Hematopoietic multipotent progenitor cell treated with erythropoietin and hydrocortisone succinate and interleukin-3 and kit ligand, for 6 days (in vitro differentiated cells): Measurements from ENCODE around the gene PTK6.

ENCODE experiments used
- DNase-seq: peaks from one replicate; pipeline ENCODE4 v3.0.0-alpha.2; 2015

PTK6 gene

DNA sequence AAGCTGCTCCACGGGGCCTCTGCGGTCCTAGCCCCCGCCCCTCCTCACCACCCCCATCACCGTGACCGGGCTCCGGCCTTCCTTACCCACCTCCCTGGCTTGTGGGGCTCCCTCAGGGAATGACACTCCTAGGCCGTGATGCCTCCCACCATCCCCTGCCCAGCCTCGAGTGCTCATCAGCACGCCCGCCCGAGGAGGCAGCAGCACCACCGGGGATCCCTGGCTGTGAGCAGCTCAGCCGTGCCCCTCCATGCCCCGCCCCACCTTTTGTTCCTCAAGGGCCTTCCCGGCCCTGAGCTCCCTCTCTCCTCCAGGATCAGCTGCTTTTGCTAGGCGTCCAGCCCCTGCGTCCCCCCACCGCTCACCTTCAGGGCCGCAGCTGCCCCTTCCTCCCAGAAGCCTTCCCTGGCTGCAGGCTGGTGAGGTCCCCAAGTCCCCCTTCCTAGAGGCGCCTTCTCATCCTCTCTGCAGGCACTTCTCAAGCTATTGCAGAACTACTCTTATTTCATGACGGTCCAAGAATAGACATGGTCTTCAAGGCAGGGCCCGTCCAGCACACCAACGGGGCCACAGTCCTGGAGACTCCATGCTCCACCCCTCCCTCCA lies 19.8 kb upstream of the PTK6 start:
- no peak for DNase-seq

DNA sequence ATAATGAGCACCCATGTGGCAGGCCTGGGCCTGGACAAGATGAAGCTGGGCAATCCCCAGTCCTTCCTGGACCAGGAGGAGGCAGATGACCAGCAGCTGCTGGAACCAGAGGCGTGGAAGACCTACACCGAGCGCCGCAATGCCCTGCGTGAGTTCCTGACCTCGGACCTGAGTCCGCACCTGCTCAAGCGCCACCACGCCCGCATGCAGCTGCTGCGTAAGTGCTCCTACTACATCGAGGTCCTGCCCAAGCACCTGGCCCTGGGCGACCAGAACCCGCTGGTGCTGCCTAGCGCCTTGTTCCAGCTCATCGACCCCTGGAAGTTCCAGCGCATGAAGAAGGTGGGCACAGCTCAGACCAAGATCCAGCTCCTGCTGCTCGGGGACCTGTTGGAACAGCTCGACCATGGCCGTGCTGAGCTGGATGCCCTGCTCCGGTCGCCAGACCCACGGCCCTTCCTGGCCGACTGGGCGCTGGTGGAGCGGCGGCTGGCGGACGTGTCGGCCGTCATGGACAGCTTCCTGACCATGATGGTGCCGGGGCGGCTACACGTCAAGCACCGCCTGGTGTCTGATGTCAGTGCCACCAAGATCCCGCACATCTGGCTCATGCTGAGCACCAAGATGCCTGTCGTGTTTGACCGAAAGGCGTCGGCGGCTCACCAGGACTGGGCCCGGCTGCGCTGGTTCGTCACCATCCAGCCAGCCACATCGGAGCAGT lies 18.6 kb upstream of the PTK6 start:
- no peak for DNase-seq

DNA sequence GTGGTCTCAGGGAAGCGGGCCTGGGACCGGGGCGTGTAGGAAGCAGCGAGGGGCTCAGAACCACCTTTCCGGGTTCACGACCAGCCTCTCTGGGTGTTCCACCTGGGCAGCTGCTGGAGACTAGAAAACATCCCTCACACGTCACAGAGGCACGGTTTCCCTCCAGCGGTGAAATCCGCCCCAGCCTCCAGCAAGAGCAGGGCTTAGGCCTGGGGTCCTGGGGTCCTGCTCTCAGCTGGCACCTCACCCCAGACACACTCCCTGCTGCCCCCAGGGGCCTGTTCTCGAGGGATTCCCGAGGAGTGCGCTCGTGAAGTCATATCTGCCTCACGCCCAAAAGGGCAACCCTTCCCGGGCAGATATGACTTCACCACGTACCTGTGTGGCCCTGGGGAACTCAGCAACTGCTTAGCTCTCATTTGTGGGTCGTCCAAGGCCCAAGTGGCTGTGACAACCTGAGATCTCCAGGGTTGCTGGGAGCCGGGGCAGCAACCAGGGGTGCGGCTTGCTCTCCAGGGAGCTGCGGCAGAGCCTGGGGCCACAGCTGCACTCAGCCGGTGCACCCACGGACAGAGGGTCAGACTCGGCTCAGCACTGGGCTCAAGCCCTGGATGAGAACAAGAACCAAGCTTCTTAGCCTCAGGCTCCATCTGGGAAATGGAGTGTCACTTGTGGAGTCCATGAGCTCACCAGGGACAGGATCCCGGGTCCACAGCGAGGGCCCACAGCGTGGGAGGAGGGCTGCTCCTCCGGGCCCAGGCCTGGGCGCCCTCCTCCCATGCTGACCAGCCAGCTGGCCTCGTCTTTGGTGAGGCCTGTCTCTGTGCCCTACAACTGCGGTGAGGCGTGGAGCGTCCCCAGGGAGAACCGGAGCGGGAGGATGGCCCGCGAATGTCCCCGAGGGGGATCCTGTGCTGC lies 17.4 kb upstream of the PTK6 start:
- DNase-seq = no peak

DNA sequence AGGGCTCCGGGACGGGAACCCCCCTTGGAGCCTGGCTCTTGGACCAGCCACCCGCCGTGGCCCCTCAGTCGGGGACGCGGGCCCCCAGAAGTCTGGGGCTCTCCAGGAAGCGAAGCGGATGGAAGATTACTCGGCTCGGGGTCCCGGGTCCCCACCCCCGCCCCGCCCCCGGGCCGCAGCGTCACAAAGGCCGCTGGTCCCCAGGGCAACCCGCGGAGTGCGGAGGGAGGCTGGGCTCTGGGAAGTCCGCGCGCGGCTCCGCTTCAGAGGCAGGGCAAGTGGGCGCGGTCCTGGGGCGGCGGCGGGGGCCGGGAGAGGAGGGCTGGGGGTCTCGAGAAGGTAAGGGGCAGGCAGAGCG lies 16.7 kb upstream of the PTK6 start, which contains the start of gene FNDC11:
Gene FNDC11 (plus strand): TSS at position 227 of the 358 bp plus-strand sequence. CDS start 1,505 bp downstream, outside the sequence.
- DNase-seq = peak; percentile 55

DNA sequence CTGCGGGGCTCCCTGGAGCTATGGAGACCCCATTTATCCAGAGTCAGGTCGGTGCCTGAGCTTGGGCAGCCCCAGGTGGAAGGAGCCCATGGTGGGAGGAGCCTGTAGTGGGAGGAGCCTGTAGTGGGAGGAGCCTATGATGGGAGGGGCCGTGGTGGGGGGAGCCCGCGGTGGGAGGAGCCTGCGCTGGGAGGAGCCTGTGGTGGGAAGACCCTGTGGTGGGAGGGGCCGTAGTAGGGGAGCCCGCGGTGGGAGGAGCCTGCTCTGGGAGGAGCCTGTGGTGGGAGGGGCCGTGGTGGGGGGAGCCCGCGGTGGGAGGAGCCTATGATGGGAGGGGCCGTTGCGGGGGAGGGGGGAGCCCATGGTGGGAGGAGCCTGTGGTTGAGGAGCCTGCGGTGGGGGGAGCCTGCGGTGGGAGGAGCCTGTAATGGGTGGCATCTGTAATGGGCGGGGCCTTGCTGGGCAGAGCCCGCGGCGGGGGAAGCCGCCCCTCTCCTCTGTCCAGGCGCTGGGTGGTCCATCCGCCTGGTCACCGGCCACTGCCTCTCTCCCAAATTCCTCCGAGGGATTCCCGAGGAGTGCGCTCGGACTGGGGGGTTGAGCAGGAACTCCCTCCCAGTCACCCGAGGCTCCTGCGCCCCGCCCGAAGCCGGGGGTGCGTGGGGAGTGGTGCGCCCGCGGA lies 16.2 kb upstream of the PTK6 start:
- peak; percentile 90 for DNase-seq

DNA sequence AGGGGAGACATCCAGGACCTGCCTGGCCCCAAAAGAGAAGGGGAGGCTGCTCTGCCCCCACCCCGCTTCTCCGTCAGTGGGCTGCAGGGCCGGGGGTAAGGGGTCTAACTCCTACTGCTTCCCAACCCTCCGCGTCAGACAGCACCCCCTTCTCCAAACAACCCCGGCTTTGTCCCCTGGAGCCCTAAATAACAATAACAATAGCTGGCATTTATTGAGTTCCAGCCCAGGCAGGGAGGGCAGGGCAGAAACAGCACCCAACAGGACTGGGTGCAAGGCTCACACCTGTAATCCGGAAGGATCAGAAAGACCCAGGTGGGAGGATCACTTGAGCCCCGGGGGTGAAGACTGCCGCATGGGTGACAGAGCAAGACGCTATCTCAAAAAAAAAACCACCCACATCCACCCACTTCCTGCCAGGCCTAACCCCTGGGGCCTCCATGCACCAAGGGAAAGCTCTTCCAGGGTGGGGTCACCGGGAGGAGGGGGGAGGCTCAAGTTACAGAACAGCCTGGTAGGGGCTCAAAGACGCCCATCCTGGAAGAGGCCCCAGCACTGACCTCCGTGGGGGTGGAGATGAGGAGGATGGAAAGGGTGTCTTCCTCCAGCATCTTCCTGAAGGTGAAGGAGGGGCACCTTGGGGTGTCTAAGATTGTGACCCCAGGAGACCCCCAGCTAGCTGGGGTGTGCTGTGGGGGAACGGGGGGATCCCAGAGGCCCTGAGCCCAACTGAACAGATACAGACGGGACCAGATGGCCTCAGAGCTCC lies 15.5 kb upstream of the PTK6 start:
- peak; percentile 85 for DNase-seq

DNA sequence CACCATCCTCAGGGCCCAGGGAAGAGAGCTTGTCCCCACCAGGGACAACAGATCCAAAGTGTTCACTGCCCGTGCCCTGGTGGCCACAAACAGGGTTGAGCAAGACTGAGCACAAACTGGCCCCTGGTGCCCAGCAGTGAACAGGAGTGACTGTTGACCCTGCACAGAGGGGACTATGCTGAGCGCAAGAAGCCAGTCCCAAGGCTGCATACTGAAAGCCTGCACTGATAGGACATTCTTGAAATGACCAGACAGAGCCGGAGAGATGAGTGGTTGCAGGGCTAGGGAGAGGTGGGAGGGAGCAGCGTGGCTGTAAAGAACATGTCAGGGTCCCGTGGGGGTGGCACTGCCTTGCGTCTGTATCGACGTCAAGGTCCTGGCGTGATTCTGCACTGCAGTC lies 13.9 kb upstream of the PTK6 start:
- no peak for DNase-seq

DNA sequence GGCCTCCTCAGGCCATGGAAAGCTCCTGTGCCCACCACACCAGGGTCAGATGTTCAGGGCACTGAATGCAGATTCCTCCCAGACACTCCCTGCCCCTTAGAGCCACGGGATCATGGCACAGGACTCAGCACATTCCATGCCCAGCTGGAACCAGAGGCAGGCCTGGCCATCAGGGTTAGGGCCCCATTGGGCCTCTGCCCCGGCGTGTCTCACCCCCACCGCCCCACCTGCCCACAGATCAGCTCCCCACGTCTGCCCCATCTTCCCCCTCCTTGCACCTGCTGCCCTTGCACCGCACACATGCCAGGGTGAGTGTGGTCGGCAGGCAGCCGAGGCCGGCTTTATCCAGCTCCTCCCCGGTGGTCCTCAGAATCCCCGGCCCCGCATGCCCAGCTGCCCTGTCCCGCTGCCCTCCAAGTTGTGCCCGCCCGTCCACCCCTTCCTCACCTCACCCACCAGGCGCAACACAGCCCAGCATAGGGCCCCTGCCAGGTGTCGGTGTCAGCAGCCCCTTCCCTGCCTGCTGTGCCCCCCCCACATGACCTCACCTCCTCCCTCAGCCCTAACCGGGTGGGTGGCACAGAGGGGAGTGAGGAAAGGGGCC lies 12.6 kb upstream of the PTK6 start:
- no peak for DNase-seq

DNA sequence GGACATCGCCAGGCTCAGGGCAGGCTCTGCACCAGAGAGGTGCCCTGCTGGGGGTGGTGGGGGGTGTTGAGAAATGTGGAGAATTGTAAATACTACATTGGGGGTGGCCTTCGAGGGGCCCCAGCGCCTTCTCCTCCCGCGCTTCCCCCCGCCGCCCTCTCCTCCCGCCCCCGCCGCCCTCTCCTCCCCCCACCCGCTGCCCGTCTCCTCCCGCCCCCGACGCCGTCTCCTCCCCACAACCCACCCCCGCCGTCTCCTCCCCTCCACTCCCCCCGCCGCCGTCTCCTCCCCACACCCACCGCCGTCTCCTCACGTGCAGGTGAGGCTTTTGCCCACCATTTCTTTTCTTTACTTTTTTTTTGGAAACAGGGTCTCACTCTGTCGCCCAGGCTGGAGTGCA lies 11.8 kb upstream of the PTK6 start:
- DNase-seq = no peak

DNA sequence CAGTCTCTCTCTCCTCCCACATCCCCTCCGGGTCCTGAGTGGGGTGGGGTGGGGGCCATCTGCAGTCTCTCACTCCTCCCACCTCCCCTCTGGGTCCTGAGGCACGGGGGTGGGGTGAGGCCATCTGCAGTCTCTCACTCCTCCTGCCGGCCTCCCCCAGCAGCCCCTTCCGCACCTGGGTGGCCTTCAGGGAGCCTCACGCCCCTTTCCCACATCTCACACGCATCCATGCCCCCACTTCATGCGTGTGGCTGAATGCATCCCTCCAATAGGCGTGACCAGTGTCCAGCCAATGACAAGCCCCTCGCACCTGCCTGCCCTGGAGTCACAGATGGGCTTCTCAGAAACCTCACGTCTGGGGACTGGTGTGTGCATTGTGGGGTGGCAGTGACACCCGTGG lies 11.4 kb upstream of the PTK6 start:
- DNase-seq = no peak

DNA sequence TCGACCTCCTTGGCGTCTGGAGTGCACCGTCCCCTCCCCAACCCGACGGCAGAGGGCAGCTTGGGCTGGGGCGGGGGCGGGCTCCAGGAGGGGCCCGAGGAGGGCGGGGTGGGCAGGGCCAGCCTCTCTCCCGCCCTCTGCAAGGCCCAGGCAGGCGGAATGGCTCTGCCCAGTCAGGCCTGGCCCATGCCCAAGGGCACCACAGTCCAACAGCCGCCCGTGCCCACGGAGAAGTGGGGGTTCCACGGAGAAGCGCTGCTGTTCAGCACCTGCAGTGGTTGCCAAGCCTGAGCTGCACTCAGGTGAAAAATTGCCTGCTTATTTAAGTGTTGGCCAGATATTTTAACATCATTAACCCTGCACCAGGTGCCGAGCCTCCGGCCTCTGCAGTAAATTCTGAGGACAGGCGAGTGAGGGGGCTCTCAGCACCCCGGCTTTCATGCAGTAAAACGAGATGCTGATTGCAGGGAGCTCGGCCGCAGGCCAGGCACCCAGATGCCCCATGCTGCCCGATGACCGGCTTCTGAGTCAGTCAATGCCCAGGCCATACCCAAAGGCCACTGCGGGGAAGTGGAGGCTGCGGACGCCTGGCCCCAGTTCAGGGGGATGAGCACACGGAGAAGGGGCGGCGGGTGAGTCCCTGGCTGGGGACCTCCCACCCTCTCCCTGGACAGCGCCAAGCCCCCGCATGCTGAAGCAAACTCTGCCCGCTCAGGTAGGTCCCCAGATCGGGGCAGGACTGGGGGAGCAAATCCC lies 10.7 kb upstream of the PTK6 start, which contains the start of gene SRMS:
Gene SRMS (minus strand): TSS at position 25 of the 756 bp plus-strand sequence. CDS start 286 bp downstream, outside the sequence.
- no peak for DNase-seq

DNA sequence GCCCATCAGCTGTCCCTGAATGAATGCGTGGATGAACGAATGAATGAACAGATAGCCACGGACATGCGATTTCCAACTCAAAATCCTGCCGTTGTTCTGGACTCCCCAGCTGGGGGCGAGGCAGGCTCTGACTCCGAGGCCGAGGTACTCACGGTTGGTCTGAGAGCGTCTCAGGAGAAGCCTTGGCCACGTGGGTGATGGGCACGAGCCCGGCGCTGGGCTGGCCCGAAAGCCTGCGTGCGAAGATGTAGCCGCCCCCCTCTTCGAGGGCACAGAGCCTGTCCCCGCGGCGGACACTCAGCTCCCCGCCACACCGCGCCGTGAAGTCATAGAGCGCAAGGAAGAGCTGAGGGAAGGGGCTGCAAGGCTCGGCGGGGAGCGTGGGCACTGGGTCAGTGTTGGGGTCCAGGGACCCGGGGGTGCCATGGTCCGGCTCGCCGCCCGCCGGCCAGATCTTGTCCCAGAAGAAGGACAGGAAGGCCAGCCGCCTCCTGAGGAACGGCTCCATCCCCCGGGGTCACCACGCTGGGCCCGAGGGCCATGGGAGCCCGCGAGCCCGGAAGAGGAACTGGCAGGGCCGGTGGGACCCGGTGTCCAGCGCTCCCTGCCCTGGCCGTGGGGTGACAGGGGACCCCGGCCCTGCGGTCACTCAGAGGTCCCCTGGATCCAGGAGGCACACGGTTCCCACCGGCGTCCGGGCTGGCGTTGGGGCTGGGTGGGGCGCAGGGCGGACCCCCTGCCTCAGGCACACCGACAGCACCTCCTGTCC lies 10.0 kb upstream of the PTK6 start:
- DNase-seq = no peak

DNA sequence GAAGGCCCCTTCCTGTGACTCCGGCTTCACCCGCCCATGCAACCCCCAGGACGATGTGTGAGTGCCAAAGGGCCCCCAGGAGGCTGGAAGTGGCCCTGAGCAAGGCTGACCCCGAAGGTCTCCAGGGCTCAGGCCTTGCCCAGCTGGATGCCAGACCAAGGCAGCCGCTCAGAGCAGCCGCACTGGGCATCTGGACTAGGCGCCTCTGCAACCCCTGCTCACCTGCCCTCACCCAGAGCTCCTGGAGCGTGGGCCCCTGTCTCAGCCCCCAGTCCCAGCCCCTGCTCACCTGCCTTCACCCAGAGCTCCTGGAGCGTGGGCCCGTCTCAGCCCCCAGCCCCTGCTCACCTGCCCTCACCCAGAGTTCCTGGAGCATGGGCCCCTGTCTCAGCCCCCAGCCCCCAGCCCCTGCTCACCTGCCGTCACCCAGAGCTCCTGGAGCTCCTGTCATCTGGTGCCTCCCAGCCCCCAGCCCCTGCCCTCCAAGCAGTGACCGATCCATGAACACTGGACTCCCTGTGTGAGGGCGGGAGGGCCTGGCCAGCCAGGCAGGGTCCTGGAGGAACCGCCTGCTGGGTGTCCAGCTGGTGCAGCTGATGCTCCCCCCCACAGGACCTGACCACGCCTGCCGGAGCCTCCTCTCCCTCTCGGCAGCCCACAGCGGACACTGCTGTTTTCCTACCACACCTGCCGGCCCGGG lies 9.2 kb upstream of the PTK6 start:
- no peak for DNase-seq

DNA sequence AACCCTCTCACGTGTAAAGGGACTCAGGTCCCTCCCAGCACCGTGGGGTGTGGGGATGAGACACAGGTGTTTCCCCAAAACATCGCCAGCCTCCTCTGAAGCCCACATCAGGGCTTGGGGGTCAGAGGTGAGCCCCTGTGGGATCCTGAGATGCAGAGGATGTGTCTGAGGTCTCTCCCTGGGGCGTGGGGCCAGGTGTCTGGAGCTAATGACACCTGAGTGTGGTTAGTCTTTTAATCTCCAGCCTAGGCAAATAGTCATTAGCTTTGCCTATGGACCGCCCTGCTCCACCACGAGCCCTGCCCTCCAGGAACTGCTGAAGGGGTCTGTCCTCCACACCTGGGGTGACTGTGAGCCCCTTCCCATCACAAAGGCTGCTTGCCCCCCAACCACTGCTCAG lies 8.6 kb upstream of the PTK6 start:
- DNase-seq = no peak

DNA sequence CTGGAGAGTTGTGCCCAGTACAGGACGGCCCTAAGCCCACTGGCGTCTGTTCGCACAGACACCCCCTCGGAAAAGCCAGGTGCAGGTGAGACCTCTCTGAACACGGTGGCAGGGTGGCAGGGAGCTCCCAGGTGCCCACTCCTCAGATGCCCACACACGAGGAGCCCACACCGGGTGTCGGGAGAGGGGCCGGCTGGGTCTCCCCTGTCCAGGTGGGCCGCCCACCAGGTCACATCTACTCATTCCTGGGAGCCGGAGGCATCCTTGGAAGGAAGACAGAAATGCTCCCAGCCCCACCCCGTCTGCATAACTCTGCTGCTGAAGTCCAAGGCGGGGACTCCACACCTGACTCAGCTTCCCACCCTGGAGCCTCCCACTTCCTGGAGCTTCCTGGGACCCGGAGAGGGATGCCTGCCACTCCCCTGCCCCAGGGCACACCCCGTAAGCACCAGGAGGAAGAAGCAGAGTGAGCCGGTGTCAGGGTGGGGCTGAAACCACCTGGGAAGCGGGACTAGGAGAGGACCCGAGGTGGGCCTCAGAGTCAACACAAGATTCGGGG lies 7.9 kb upstream of the PTK6 start:
- DNase-seq = no peak

DNA sequence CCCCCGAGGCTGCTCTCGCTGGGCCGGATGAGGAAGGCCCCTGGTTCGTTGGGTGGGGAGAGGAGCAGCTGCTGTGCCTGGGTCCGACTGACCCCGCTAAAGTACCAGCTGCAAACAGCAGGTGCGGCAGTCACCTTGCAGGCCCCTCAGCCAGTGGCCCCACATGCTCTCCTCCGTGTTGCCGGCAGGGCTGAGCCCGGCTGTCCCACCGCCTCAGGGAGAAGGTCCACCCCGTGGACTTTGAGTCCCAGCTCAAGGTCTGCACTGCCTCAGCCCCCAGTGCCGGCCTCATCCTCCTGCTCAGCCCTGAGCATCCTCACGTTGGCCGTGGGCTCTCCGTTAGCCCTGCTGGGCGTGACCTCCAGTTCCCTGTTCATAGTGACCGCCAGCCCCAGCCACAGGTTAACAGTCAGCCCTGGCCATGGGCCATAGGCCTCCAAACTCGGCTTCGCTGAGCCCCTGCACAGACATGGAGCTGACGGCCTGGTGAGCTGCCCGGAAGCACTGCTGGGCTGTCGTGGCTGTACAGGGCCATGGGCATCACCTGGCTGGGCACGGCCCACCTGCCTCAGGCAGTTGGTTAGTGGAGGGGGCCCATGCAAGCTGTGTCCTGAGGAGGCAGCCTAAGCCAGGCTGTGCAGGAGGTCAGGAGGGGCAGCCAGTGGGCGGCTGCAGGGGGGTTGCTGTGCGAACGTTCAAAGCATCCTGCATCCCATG lies 7.2 kb upstream of the PTK6 start:
- DNase-seq = no peak

DNA sequence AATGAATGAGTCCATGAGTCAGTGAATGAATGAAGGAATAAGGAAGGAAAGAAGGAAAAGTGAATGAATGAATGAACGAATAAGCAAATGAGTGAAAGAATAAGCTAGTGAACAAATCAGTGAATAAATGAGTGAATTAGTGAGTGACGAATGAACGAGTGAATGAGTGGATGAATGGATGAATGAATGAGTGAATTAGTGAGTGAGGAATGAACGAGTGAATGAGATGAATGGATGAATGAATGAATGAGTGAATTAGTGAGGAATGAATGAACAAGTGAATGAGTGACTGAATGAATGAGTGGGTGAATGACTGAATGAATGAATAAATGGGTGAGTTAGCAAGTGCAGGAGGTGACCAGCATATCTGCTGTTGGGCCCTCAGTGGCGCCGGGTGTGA lies 6.6 kb upstream of the PTK6 start:
- DNase-seq = no peak

DNA sequence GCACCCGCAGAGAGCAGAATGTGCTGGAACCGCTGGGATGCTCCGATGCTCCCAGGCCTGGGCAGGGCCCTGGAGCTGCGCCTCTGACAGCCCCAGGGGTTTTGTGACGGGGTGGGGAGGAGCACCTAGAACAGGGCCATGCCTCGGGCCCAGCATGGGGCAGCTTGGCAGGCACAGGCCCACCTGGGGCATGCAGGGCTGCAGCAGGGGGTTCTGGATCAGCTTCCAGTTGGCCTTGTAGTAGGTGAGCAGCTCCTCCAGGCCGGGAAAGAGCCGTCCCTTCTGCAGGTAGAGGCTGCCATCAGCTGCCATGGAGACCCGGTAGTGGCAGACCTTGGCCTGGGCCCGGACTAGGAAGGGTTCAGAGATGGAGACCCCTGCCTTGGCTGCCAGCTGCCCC lies 6.0 kb upstream of the PTK6 start:
- DNase-seq = no peak

DNA sequence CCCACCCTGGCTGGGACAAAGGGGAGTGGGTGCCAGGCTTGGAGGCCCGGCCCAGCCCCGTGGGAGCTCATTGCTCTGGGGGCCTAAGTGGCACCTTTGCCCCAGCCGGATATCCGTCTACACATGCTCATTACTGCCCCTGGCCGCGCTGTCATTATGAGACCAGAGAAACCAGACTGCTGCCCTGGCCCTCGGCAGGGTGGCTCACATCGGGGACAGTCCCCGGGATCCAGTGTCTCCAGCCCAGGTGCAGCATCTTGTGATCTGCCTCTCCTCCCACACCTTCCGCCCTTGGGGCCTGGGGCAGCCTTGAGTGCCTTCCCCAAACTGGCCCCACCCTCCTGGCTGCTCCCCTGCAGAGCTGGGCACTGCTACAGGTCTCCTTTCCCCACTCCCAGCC lies 5.5 kb upstream of the PTK6 start:
- DNase-seq = no peak
